ENCODE data around the gene ATG7.

Gene ATG7

DNA sequence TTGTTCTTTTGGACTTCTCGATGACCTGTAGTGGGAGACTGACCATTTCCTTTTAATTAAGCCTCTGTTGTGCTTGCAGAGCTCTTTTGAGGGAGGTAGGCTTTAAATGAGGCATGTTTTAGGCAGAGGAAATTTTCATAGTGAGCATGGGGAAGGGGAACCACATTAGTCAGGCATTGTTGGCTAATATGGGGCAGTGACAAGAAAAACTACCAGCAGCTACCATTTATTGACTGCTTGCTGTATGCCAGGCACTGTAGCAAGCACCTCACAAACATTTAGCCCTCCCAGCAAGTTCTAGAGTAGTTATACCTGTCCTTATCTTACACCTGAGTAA is 10.9 kb downstream of the ATG7 start:
- TF ChIP-seq, protein P1, sequence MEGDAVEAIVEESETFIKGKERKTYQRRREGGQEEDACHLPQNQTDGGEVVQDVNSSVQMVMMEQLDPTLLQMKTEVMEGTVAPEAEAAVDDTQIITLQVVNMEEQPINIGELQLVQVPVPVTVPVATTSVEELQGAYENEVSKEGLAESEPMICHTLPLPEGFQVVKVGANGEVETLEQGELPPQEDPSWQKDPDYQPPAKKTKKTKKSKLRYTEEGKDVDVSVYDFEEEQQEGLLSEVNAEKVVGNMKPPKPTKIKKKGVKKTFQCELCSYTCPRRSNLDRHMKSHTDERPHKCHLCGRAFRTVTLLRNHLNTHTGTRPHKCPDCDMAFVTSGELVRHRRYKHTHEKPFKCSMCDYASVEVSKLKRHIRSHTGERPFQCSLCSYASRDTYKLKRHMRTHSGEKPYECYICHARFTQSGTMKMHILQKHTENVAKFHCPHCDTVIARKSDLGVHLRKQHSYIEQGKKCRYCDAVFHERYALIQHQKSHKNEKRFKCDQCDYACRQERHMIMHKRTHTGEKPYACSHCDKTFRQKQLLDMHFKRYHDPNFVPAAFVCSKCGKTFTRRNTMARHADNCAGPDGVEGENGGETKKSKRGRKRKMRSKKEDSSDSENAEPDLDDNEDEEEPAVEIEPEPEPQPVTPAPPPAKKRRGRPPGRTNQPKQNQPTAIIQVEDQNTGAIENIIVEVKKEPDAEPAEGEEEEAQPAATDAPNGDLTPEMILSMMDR (IDR thresholded peaks at IDR 0.05; ENCODE audit: insufficient read depth, low read depth, low read length, missing control alignments) = no peak
- H3K4me3 ChIP-seq (ENCODE audit: low read depth, low read length) = no peak overlapping the region
- DNase-seq (ENCODE audit: low read depth) = no peak

DNA sequence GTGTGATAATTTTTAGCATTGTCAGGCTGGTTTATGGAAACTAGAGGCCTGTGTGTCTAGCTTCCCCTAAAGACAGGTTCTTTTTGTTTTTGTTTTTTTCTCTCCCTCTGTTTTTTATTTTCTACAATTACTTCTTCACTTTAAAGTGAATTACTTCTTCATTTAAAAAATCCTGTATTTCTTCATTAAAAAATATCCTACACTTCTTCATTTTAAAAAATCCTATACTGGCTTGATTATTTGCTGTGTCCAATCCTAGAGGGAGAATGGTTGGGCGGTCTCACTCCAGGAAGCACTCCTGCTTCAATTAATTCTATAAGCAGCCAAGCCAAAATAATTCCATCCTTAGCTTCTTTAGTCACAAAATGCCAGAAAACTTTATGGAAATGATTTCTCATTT is 11.8 kb downstream of the ATG7 start:
- H3K4me3 ChIP-seq (ENCODE audit: low read depth, low read length) = no peak overlapping the region
- DNase-seq (ENCODE audit: low read depth) = no peak

DNA sequence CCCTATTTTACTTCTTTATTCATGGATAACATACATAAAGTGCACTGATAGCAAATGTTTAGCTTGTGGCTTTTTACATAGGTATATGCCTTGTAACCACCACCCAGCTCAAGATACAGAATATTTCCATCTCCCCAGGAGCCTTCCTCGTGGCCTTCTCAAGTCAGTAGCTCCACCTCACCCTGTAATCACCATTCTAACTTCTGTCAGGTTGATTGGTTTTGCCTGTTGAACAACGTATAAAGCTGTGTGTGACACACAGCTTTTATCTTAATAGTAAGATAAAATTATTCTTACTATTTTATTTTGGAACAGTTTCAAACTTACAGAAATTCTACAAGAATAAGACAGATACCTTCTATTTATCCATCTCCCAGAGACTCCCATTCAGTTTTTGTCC is 13.3 kb downstream of the ATG7 start:
- H3K4me3 ChIP-seq (ENCODE audit: low read depth, low read length) = no peak overlapping the region
- no peak for DNase-seq (ENCODE audit: low read depth)
- TF ChIP-seq, protein P1 (IDR thresholded peaks at IDR 0.05; ENCODE audit: insufficient read depth, low read depth, low read length, missing control alignments) = no peak

More for the DNA sequence above, 11.8 kb downstream of the ATG7 start:
- TF ChIP-seq, protein P1 (IDR thresholded peaks at IDR 0.05; ENCODE audit: insufficient read depth, low read depth, low read length, missing control alignments) = no peak

DNA sequence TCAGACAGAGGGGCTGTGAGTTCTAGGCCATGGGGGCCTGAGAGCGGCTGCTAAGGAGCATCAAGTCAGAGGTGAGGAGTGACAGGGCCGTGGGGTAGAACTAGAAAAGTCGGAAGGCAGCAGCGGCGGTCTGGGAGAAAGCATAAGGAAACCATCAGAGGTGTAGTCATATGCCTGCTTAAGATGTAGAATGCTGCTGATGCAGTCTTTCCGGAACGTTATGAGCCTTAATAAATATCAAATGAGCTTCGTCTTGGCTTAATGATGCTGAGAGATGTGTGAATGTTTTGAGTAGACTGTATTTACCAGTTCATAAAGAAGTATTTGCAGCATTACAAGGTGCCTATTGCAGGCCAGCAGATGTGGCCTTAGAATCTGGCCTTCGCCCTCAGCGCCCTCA is 15.2 kb downstream of the ATG7 start:
- DNase-seq (ENCODE audit: low read depth) = no peak
- TF ChIP-seq, protein P1 (IDR thresholded peaks at IDR 0.05; ENCODE audit: insufficient read depth, low read depth, low read length, missing control alignments) = no peak
- H3K4me3 ChIP-seq (ENCODE audit: low read depth, low read length) = no peak overlapping the region

DNA sequence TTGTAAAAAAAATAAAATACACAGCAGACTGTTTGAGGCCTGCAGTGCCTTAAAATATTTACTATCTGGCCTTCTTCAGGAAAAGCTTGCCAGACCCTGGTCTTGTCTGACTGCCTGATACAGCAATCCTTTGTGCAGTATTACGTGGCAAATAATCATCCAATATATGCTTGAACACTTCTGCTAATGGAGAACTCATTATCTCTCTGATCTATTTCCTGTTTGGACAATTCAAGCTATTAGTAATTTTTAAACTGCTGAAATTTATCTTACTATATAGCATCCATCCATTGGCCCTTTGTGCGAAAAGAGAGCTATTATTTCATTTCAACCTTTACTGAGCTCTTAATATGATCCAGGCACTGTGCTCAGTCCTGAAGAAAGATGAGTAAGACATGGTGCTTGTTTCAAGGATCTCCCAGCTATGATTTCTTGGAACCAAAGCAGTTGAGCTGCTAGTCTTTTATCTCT is 15.9 kb downstream of the ATG7 start:
- no peak for DNase-seq (ENCODE audit: low read depth)
- TF ChIP-seq, protein P1 (IDR thresholded peaks at IDR 0.05; ENCODE audit: insufficient read depth, low read depth, low read length, missing control alignments) = no peak
- H3K4me3 ChIP-seq (ENCODE audit: low read depth, low read length) = peak overlapping the region; percentile 6; the same call in 1 of the 2 replicates

DNA sequence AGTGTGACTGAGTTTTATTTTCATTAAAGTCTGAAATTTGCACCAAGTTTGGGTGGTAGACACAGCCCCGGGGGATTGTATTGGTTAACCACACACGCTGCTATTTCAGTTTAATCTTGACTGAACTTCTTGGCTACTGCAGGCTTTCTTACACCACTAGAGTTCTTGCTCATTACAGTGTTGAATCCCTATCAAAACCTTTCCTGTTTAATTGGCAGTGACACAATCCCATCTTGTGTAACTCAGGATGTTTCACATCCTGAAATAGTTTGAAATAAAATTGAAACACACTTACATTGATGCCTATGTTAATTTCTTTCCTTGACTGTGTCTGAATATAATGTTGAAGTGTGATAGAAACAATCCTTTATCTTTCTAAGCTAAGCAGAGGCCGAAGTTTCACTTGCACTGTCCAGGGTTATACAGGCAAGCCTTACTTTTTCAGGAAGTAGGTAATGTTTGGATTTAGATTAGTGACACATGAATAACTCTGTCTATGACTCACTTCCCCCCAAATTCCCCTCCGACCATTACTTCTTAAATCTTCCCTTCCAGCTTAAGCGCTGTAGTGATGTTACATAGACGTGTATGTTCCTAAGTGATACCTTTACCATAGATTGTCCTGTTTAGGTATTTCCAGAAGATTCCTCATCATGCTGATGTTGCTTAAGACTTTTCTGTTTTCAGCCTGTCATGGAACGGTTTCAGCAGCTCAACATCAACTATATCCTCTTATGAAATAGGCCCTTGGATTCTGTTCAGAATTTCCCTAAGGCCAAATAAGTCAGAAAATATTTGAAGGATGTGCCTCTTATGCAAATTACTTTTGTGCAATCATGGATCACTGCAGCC is 16.8 kb downstream of the ATG7 start:
- TF ChIP-seq, protein P1 (IDR thresholded peaks at IDR 0.05; ENCODE audit: insufficient read depth, low read depth, low read length, missing control alignments) = no peak
- DNase-seq (ENCODE audit: low read depth) = peak; percentile 77

More for the DNA sequence above, 16.8 kb downstream of the ATG7 start:
- H3K4me3 ChIP-seq (ENCODE audit: low read depth, low read length) = peak overlapping the region; percentile 6
